Measurements from ENCODE around the gene LMAN1L. TPM values are rescaled to one million over a fixed set of nuclear protein-coding genes. Genes with fewer than 3 reads are reported as not detected.

Gene LMAN1L
- total RNA-seq, 4 donors from 2014 or later, result not detected

DNA sequence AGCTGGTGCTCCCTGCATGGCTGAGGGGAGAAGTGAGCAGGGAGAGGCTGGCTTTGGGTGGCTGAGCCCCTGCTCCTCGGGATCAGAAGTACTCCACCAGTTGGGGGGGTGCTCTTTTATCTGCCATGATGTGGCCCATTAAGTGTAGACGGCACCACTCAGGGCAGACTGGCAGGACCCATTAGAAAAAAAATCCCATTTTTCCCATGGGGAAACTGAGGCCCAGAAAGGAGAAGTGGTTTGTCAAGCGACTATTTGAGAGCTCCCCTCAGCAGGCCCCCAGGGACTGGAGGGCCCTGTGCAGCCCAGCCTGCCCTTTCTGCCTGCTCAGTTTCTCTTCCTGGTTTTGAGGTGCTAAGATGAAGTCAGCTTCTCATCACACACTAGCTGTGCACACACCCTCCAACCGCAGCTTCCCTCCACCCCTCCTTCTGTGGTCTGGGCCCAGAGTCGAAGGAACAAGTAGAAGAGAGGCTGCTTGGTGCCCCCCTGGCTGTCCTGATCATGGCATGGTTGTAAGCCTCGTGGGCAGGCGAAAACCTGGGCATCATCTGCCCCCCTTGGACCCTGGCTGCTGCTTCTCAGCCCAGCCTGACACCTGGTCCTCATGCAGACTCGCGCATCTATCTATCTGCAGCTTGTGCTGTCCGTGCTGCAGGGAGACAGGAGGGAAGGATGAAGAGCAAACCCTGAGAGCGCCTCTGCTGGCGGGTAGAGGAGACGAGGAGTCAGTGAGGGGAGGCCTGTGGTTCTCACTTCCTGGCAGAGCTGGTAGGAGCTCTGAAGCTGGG lies 25.2 kb upstream of the LMAN1L start:
- TF ChIP-seq POLR2A (IDR thresholded peaks at IDR 0.05) (peak in 1 of 2 donors; percentile 40), CTCF (IDR thresholded peaks at IDR 0.05) (peak; percentile 56 to 77 (median 66))
- Histone ChIP-seq H3K27ac (peak overlapping the region; percentile 84 to 97 (median 88)), H3K4me3 (peak overlapping the region in 3 of 4 donors; percentile 27 to 92 (median 35)), H3K27me3 (no peaks in the 10 kb centered on the region), H3K9me3 (no peaks in the 10 kb centered on the region), H3K4me1 (peaks cover 23 to 95% (median 61%) of the 10 kb centered on the region in 4 donors), H3K36me3 (no peaks in the 10 kb centered on the region)
- DNase-seq, result peak; percentile 81 to 98 (median 97)

DNA sequence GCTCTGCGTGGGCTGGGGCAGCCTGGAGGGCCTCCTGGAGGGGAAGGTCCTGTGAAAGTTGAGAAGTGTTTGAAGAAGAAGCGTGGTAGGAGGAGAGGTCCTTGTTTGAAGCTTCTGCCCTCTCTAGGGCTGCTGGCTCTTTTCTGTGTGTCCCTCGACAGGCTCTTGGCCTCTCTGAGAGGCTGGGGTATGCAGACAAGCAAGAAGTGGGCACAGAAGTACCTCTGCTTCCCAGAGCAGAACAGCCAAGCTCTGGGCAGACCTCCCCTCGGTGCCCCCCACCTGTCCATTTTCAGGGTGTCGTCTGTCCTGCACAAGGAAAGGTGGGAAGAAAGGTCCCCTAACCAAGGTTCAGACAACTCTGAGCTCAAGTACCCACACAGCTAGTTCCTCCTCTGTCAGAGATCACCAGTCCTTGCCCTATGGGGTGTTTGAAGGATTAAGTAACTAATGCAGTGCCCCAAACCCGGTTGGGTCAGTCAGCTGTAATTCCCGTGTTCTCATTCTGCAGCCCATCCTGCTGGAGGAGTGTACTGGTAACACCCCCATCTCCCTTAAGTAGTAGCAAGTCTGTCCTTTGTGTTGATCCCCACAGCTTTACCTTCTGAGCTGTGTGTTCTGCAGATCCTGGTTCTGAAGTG lies 24.5 kb upstream of the LMAN1L start:
- H3K4me1 ChIP-seq, result peaks cover 23 to 98% (median 68%) of the 10 kb centered on the region in 4 donors
- H3K27me3 ChIP-seq, result no peaks in the 10 kb centered on the region
- no peaks in the 10 kb centered on the region for H3K36me3 ChIP-seq
- no peak for TF ChIP-seq POLR2A (IDR thresholded peaks at IDR 0.05)
- TF ChIP-seq CTCF (IDR thresholded peaks at IDR 0.05), result no peak
- peak in 1 of 3 donors; percentile 62 for DNase-seq
- H3K9me3 ChIP-seq, result no peaks in the 10 kb centered on the region
- peak overlapping the region in 3 of 4 donors; percentile 32 to 92 (median 35) for H3K4me3 ChIP-seq
- H3K27ac ChIP-seq, result peak overlapping the region; percentile 84 to 97 (median 88)

GRCh38 chr15:74788683-74789151 lies 23.9 kb upstream of the LMAN1L start:
- Histone ChIP-seq H3K9me3 (no peaks in the 10 kb centered on the region), H3K27me3 (no peaks in the 10 kb centered on the region), H3K4me1 (peaks cover 23 to 98% (median 70%) of the 10 kb centered on the region in 4 donors), H3K27ac (peak overlapping the region; percentile 84 to 97 (median 88)), H3K36me3 (no peaks in the 10 kb centered on the region), H3K4me3 (peak overlapping the region; percentile 32 to 92 (median 38))
- TF ChIP-seq CTCF (IDR thresholded peaks at IDR 0.05), result peak in 1 of 6 experiments; percentile 1
- TF ChIP-seq POLR2A (IDR thresholded peaks at IDR 0.05), result no peak
- peak in 2 of 3 donors; percentile 86 to 88 for DNase-seq

DNA sequence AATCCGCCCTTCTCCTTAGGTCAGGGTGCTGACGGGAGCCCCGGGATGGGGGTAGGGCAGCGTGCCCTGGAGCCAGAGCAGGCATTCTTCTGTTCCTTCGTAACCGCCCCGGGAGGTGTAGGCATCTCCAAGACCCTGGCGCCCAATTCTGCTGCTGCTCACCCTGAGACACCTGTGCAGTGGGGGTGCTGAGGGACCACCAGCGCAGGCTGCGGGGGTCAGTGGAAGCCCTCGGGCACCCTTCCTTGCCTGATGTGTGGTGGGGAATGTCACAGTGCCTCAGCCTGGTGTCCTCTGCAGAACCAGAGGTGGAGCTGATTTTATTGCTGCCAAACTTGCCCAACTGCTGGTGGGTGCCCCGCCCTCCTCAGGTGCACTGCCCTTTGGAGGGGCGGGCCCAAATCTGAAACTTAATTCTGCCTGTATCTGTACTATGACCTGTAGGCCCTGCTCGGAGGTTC lies 23.4 kb upstream of the LMAN1L start:
- Histone ChIP-seq H3K9me3 (no peaks in the 10 kb centered on the region), H3K36me3 (no peaks in the 10 kb centered on the region), H3K4me3 (peak overlapping the region; percentile 32 to 92 (median 38)), H3K4me1 (peaks cover 23 to 95% (median 68%) of the 10 kb centered on the region in 4 donors), H3K27me3 (no peaks in the 10 kb centered on the region), H3K27ac (peak overlapping the region; percentile 84 to 97 (median 88))
- peak; percentile 74 to 89 (median 83) for DNase-seq
- TF ChIP-seq CTCF (IDR thresholded peaks at IDR 0.05) (no peak), POLR2A (IDR thresholded peaks at IDR 0.05) (no peak)

DNA sequence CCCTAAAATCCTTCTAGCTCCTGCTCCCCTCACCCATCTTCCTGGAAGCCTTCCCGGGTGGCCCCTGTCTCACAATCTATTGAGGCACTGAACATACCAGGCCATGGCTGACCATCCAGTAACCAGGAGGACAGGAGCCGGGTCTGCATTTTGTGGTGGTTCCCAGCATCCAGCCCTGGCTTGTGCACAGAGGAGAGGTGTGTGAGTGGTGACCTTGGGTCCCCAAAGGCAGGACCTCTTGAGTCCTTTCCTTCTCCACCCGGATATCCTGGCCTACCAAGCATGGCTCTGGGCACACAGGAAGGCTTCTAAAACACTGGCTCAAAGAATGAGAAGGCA lies 22.9 kb upstream of the LMAN1L start:
- peaks cover 23 to 95% (median 70%) of the 10 kb centered on the region in 4 donors for H3K4me1 ChIP-seq
- no peaks in the 10 kb centered on the region for H3K9me3 ChIP-seq
- H3K27ac ChIP-seq, result peak overlapping the region; percentile 84 to 97 (median 88)
- no peak for DNase-seq
- peak overlapping the region; percentile 32 to 92 (median 38) for H3K4me3 ChIP-seq
- no peaks in the 10 kb centered on the region for H3K27me3 ChIP-seq
- H3K36me3 ChIP-seq, result no peaks in the 10 kb centered on the region
- TF ChIP-seq POLR2A (IDR thresholded peaks at IDR 0.05), result no peak
- no peak for TF ChIP-seq CTCF (IDR thresholded peaks at IDR 0.05)

All from Peyer's patch (tissue), 4 donors.